ENCODE measurements around the gene OR10V1. TPM values are rescaled to one million over a fixed set of nuclear protein-coding genes. Genes with fewer than 3 reads are reported as not detected.
A peak's percentile ranks its signal among the peaks of the same experiment; 100 is the strongest.

Gene OR10V1
- total and polyA plus RNA-seq, 9 of the 15 experiments (the other 6 are each of a cell fraction or from before 2014, with no cell fraction given), result not detected

DNA sequence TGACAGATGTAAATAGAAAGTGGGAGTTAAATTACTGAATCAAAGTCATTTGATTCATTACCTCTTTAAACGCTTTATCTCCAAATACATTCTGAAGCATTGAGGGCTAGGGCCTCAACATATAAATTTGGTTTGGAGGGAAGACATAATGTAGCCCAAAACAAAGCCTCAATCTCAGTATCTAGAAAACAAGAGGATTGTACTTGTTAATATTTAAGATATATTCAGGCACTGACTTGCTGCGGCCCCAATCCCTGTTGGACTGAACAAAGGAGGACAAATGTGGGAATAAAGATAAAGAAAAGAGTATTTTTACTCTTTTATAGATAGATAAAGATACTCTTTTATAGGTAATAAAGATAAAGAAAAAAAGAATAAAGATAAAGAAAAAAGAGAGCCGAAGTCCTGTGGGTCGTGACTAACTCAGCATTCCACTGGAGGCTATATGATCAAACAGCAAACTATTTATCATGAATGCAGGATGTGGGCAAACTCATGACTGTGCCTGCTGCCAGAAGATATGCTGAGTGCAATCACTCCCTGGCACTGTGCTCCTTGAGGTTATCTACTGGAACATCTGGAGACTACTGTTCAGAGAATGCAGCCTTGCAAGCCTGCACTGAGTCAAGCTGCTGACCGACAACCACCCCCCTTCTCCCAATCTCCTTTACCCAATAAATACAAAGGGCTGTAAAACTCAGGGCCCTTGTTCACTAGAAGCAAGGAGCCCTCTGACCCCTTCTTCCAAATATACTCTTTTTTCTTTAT lies 6.9 kb downstream of the OR10V1 start (continued):
- TF ChIP-seq NONO (IDR thresholded peaks at IDR 0.05; ENCODE audit: low read depth in 2 of 2, low read length in 1 of 2), result peak in 1 of 2 experiments; percentile 80; a peak in 2 of 4 replicates
- TF ChIP-seq EP400 (IDR thresholded peaks at IDR 0.05), result peak; percentile 42
- peak; percentile 89 for TF ChIP-seq HEY1 (CRISPR knock-in tag; IDR thresholded peaks at IDR 0.05; ENCODE audit: borderline replicate concordance)
- peak in 1 of 2 experiments; percentile 58; a peak in 1 of 3 replicates for TF ChIP-seq CBX3 (IDR thresholded peaks at IDR 0.05; ENCODE audit: borderline replicate concordance in 1 of 2, low read length in 2 of 2)
- TF ChIP-seq, protein P1, sequence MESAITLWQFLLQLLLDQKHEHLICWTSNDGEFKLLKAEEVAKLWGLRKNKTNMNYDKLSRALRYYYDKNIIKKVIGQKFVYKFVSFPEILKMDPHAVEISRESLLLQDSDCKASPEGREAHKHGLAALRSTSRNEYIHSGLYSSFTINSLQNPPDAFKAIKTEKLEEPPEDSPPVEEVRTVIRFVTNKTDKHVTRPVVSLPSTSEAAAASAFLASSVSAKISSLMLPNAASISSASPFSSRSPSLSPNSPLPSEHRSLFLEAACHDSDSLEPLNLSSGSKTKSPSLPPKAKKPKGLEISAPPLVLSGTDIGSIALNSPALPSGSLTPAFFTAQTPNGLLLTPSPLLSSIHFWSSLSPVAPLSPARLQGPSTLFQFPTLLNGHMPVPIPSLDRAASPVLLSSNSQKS (CRISPR knock-in tag; IDR thresholded peaks at IDR 0.05), result no peak
- TF ChIP-seq NR2C1 (IDR thresholded peaks at IDR 0.05), result peak; percentile 52; the same call in 1 of the 2 replicates
- peak; percentile 64; the same call in 1 of the 2 replicates for TF ChIP-seq NR2C1 (tag; IDR thresholded peaks at IDR 0.05)
- TF ChIP-seq CTBP1 (IDR thresholded peaks at IDR 0.05; ENCODE audit: borderline replicate concordance), result peak; percentile 84
- TF ChIP-seq, protein P2, sequence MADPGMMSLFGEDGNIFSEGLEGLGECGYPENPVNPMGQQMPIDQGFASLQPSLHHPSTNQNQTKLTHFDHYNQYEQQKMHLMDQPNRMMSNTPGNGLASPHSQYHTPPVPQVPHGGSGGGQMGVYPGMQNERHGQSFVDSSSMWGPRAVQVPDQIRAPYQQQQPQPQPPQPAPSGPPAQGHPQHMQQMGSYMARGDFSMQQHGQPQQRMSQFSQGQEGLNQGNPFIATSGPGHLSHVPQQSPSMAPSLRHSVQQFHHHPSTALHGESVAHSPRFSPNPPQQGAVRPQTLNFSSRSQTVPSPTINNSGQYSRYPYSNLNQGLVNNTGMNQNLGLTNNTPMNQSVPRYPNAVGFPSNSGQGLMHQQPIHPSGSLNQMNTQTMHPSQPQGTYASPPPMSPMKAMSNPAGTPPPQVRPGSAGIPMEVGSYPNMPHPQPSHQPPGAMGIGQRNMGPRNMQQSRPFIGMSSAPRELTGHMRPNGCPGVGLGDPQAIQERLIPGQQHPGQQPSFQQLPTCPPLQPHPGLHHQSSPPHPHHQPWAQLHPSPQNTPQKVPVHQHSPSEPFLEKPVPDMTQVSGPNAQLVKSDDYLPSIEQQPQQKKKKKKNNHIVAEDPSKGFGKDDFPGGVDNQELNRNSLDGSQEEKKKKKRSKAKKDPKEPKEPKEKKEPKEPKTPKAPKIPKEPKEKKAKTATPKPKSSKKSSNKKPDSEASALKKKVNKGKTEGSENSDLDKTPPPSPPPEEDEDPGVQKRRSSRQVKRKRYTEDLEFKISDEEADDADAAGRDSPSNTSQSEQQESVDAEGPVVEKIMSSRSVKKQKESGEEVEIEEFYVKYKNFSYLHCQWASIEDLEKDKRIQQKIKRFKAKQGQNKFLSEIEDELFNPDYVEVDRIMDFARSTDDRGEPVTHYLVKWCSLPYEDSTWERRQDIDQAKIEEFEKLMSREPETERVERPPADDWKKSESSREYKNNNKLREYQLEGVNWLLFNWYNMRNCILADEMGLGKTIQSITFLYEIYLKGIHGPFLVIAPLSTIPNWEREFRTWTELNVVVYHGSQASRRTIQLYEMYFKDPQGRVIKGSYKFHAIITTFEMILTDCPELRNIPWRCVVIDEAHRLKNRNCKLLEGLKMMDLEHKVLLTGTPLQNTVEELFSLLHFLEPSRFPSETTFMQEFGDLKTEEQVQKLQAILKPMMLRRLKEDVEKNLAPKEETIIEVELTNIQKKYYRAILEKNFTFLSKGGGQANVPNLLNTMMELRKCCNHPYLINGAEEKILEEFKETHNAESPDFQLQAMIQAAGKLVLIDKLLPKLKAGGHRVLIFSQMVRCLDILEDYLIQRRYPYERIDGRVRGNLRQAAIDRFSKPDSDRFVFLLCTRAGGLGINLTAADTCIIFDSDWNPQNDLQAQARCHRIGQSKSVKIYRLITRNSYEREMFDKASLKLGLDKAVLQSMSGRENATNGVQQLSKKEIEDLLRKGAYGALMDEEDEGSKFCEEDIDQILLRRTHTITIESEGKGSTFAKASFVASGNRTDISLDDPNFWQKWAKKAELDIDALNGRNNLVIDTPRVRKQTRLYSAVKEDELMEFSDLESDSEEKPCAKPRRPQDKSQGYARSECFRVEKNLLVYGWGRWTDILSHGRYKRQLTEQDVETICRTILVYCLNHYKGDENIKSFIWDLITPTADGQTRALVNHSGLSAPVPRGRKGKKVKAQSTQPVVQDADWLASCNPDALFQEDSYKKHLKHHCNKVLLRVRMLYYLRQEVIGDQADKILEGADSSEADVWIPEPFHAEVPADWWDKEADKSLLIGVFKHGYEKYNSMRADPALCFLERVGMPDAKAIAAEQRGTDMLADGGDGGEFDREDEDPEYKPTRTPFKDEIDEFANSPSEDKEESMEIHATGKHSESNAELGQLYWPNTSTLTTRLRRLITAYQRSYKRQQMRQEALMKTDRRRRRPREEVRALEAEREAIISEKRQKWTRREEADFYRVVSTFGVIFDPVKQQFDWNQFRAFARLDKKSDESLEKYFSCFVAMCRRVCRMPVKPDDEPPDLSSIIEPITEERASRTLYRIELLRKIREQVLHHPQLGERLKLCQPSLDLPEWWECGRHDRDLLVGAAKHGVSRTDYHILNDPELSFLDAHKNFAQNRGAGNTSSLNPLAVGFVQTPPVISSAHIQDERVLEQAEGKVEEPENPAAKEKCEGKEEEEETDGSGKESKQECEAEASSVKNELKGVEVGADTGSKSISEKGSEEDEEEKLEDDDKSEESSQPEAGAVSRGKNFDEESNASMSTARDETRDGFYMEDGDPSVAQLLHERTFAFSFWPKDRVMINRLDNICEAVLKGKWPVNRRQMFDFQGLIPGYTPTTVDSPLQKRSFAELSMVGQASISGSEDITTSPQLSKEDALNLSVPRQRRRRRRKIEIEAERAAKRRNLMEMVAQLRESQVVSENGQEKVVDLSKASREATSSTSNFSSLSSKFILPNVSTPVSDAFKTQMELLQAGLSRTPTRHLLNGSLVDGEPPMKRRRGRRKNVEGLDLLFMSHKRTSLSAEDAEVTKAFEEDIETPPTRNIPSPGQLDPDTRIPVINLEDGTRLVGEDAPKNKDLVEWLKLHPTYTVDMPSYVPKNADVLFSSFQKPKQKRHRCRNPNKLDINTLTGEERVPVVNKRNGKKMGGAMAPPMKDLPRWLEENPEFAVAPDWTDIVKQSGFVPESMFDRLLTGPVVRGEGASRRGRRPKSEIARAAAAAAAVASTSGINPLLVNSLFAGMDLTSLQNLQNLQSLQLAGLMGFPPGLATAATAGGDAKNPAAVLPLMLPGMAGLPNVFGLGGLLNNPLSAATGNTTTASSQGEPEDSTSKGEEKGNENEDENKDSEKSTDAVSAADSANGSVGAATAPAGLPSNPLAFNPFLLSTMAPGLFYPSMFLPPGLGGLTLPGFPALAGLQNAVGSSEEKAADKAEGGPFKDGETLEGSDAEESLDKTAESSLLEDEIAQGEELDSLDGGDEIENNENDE (IDR thresholded peaks at IDR 0.05; ENCODE audit: low read depth, low read length), result no peak
- peak; percentile 95 for TF ChIP-seq ZNF584 (CRISPR knock-in tag; IDR thresholded peaks at IDR 0.05; ENCODE audit: low read depth)
- TF ChIP-seq TGIF2 (CRISPR knock-in tag; IDR thresholded peaks at IDR 0.05), result no peak
- peak; percentile 75 for TF ChIP-seq SMAD1 (IDR thresholded peaks at IDR 0.05; ENCODE audit: low read depth, low read length, partially characterized antibody)
